SHP77 treated with DMSO at 0.1 percent for 48 hours (cell line): ENCODE measurements around the gene ASPG.

Source experiments
- DNase-seq: peaks from one replicate; lab custom pipeline; 2025; lab: John Stamatoyannopoulos, UW

ASPG gene

DNA sequence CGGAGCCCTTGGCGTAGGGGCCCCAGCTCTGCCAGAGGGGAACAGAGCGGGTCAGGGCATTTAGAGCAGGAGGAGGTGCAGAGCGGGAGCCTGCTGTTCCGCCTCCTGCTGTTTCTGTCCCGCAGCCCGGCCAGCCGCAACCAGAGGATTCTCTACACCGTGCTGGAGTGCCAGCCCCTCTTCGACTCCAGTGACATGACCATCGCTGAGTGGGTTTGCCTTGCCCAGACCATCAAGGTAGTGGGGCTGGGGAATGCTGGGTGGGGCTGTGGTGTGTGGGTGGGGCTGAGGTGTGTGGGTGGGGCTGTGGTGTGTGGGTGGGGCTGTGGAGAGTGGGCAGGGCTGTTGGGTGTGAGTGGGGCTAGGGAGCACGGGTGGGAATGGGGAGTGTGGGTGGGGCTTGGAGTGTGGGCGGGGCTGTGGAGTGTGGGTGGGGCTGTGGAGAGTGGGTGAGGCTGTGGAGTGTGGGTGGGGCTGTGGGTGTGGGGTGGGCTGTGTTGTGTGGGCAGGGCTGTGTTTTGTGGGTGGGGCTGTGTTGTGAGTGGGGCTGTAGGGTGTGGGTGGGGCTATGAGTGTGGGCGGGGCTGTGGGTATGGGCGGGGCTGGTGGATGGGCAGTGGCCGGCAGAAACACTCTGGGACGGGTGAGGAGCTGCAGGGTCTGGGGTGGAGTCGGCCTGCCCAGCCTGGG lies 8.0 kb downstream of the ASPG start:
- no peak for DNase-seq

- DNase-seq = no peak
Observed at GRCh38 chr14:104094056-104094708, 8.7 kb downstream of the ASPG start.

DNA sequence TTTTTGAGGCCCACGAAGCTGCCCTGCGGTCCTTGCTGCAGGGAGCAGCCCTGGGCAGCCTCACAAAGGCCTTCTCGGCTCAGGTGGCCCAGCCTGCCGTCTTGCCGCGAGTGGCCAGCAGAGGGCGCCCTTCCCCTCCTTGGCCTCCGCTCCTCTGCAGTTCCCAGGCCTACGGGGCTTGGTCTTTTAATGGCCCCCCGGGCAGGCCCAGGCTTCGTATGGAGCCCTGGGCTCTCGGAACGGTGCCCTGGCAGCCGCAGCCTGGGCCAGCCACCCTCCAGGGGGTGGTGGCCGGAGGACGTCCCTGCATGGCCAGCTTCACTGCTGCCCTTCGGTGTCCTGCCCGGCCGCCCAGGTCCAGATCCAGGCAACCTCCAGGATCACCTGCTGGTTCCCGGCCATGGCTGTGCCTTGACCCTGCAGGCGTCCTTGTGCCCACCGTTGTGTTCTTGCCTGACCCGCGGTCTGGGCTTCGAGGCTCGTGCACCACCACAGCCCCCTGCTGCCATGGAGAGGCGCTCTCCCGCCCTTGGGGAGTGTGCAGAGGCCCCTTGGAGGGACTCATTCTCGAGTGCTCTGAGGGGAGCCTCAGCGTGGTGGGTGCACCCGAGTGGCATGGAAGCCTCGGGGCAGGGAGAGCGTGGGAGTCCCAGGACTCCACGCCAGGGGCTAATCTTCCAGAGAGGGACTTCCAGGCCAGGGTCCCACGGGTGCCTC lies 9.4 kb downstream of the ASPG start:
- DNase-seq = no peak

DNA sequence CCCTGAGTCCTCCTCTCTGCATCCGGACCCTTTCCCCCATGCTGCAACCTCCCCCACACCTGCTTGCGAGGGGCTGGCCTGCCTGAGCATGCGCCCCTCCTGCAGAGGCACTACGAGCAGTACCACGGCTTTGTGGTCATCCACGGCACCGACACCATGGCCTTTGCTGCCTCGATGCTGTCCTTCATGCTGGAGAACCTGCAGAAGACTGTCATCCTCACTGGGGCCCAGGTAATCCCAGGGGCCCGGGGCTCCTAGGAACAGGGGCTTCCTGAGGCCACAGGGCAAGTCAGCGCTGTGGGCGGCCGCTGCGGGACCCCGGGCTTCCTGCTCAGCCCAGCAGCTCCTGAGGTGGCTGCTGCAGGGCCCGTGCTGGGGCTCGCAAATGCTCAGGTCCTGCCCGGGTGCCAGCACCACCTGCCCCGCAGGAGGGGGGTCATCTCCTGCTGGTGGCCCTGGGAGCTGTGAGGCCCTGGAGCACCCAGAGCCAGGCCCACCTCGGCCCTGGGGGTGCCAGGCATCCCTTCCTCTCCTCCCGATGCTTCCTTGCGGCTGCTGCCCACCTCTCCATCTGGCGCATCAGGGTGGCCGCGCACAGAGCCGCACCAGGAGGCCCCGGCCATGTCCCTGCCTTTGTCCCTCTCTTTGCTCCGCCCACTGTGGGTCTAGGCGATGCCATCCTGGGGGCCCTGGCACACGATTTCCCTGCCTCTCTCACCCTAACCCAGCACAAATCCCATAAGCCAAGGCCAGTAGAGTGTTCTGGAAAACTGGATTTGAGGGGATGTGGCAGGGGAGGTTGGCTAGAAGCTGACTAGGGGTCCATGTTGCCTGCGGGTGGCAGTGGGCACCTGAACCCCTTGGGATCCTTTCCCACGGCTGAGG lies 10.2 kb downstream of the ASPG start:
- no peak for DNase-seq

- no peak for DNase-seq
Observed at GRCh38 chr14:104096318-104096717, 10.8 kb downstream of the ASPG start.

GRCh38 chr14:104096751-104097700 lies 11.5 kb downstream of the ASPG start:
- no peak for DNase-seq

- DNase-seq = no peak
Observed at GRCh38 chr14:104098272-104099095, 13.0 kb downstream of the ASPG start.

- no peak for DNase-seq
Observed at GRCh38 chr14:104099096-104100041, 13.9 kb downstream of the ASPG start.

- DNase-seq = no peak
Observed at GRCh38 chr14:104100171-104101085, 14.9 kb downstream of the ASPG start.

- no peak for DNase-seq
Observed at GRCh38 chr14:104101086-104101621, 15.7 kb downstream of the ASPG start.

DNA sequence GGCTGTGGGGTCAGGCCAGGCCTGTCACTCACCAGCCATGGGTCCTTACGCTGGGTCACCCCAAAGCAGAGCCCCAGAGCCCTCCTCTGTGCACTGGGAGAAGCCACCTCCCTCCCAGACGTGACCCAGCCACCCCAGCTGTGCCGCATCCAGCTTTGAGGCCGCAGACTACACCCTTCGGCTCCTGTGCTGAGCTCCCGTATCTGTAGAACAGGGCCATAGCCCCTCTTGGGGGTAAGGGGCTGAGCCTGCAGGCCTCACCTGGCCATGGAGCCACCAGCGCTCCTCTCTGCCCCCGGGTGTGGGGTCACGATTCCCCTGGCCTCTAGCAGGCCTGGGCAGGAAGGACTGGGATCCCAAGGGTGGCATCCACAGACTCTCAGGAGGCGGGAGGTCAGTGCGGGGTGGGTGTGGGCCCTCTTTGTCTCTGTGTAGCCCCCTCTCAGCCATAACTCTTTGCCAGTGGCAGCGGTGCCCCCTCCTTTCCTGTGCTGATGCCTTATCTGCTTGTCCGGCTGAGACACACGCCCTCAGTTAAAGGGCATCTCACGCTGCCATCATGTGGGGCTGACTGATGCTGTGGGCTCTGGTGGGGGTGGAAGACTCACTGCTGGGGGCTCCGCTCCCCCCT lies 16.3 kb downstream of the ASPG start:
- DNase-seq = no peak

GRCh38 chr14:104102282-104102914 lies 16.9 kb downstream of the ASPG start:
- no peak for DNase-seq

DNA sequence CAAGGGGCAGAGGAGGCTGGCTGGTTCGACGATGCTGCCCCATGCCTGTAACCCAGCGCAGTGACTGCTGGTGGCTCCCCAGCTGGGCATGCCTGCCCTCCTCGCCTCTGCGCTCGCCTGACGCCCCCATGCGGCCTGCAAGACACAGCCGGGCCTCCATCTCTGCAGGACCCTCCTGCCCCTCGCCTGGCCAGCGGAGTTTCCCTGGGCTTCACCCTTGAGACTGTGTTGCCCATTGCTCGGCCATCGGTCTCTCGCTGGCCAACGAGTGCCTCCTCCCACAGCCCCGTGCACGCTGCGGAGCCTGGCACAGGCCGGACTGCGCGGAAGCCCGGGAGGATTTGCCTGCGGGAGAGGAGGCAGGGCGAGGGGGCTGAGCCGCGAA lies 17.6 kb downstream of the ASPG start:
- DNase-seq = no peak

- no peak for DNase-seq
Observed at GRCh38 chr14:104103446-104104075, 18.1 kb downstream of the ASPG start.

- no peak for DNase-seq
Observed at GRCh38 chr14:104104076-104104901, 18.8 kb downstream of the ASPG start.
